HEK293 (cell line): ENCODE data around the gene ANO9.

Experiments
- CTCF ChIA-PET: fragments of 350-600 bp; formaldehyde crosslinking; extraction: SDS; loops from one replicate; lab custom pipeline; 2021; ENCODE audit warnings: antibody characterized with exemption; lab: Yijun Ruan, JAX
- POLR2A ChIA-PET: fragments of 300-600 bp; formaldehyde crosslinking; extraction: SDS; loops from one replicate; lab custom pipeline; 2020; ENCODE audit warnings: antibody characterized with exemption, inconsistent platforms; lab: Yijun Ruan, JAX
- H3K27ac ChIP-seq: fragments of 200-500 bp; sonication (Bioruptor generic); 2 replicates; pipeline ENCODE4 v1.5.1; 2014; ENCODE audit warnings: low read depth, low read length, control low read depth, inconsistent platforms; ENCODE audit errors: extremely low read depth
- H3K36me3 ChIP-seq, 2 experiments: fragments of 200-500 bp in 1 of 2; sonication (Bioruptor generic) in 1 of 2; 1 replicate in 1 of 2; 2 replicates in 1 of 2; pipeline ENCODE4 v1.5.1; 2014 to 2017; ENCODE audit warnings: inconsistent platforms in 2 of 2, low read length in 2 of 2; ENCODE audit not compliant: control insufficient read depth in 2 of 2, insufficient read depth in 1 of 2
- H3K4me1 ChIP-seq: fragments of 200-500 bp; sonication (Bioruptor generic); 2 replicates; pipeline ENCODE4 v1.5.1; 2014; ENCODE audit warnings: mild to moderate bottlenecking, low read length, inconsistent platforms; ENCODE audit not compliant: control insufficient read depth, insufficient read depth
- H3K4me3 ChIP-seq: 2 replicates; pipeline ENCODE4 v1.5.1; 2011; ENCODE audit warnings: low read depth, mild to moderate bottlenecking, control low read depth, low read length, moderate library complexity
- H3K9me3 ChIP-seq: fragments of 200-500 bp; sonication (Bioruptor generic); 2 replicates; pipeline ENCODE4 v1.5.1; 2014; ENCODE audit warnings: low read depth, low read length, inconsistent platforms; ENCODE audit not compliant: control insufficient read depth, insufficient read depth
- GLIS2 ChIP-seq: fragments of 450-650 bp; formaldehyde crosslinking; IDR thresholded peaks from 2 replicates; pipeline ENCODE4 v1.5.1; 2016; ENCODE audit warnings: missing biosample characterization, missing genetic modification characterization
- HIC1 ChIP-seq: fragments of 450-650 bp; formaldehyde crosslinking; IDR thresholded peaks from 2 replicates; pipeline ENCODE4 v1.5.1; 2016; ENCODE audit warnings: missing biosample characterization, missing genetic modification characterization
- KLF16 ChIP-seq: fragments of 450-650 bp; formaldehyde crosslinking; IDR thresholded peaks from 2 replicates; pipeline ENCODE4 v1.5.1; 2017; ENCODE audit warnings: missing biosample characterization, missing genetic modification characterization
- KLF8 ChIP-seq: fragments of 450-650 bp; formaldehyde crosslinking; IDR thresholded peaks from 2 replicates; pipeline ENCODE4 v1.5.1; 2016; ENCODE audit warnings: missing biosample characterization, missing genetic modification characterization
- SCRT2 ChIP-seq: fragments of 450-650 bp; formaldehyde crosslinking; IDR thresholded peaks from 2 replicates; pipeline ENCODE4 v1.5.1; 2016; ENCODE audit warnings: missing biosample characterization, missing genetic modification characterization
- ZBTB7A ChIP-seq: fragments of 450-650 bp; formaldehyde crosslinking; IDR thresholded peaks from 2 replicates; pipeline ENCODE4 v1.5.1; 2016; ENCODE audit warnings: low read depth, missing biosample characterization, missing genetic modification characterization
- ZNF184 ChIP-seq: fragments of 450-650 bp; IDR thresholded peaks from 2 replicates; pipeline ENCODE4 v1.5.1; 2018; ENCODE audit warnings: missing biosample characterization, mild to moderate bottlenecking, missing genetic modification characterization
- ZNF214 ChIP-seq: fragments of 450-650 bp; formaldehyde crosslinking; IDR thresholded peaks from 2 replicates; pipeline ENCODE4 v1.5.1; 2017; ENCODE audit warnings: missing biosample characterization, mild to moderate bottlenecking, missing genetic modification characterization, borderline replicate concordance
- ZNF223 ChIP-seq: fragments of 450-650 bp; formaldehyde crosslinking; IDR thresholded peaks from 2 replicates; pipeline ENCODE4 v1.5.1; 2016; ENCODE audit warnings: missing biosample characterization, missing genetic modification characterization
- ZNF274 ChIP-seq, 2 experiments: fragments of 200-500 bp in 1 of 2; fragments of 450-650 bp in 1 of 2; sonication (Bioruptor generic) in 1 of 2; formaldehyde crosslinking in 1 of 2; IDR thresholded peaks; 2 replicates each; pipeline versions ENCODE4 v1.5.1 to v1.6.1; 2014 to 2016; ENCODE audit warnings: borderline replicate concordance in 1 of 2, inconsistent platforms in 1 of 2, low read length in 1 of 2, missing biosample characterization in 1 of 2, missing genetic modification characterization in 1 of 2
- ZNF302 ChIP-seq: fragments of 450-650 bp; formaldehyde crosslinking; IDR thresholded peaks from 2 replicates; pipeline ENCODE4 v1.5.1; 2016; ENCODE audit warnings: missing biosample characterization, missing genetic modification characterization, low read depth
- ZNF404 ChIP-seq: fragments of 450-650 bp; formaldehyde crosslinking; IDR thresholded peaks from 2 replicates; pipeline ENCODE4 v1.5.1; 2017; ENCODE audit warnings: missing biosample characterization, missing genetic modification characterization
- ZNF433 ChIP-seq: fragments of 450-650 bp; formaldehyde crosslinking; IDR thresholded peaks from 2 replicates; pipeline ENCODE4 v1.5.1; 2016; ENCODE audit warnings: missing biosample characterization, missing genetic modification characterization, low read depth
- ZNF513 ChIP-seq: fragments of 450-650 bp; IDR thresholded peaks from 2 replicates; pipeline ENCODE4 v1.5.1; 2018; ENCODE audit warnings: missing biosample characterization, missing genetic modification characterization
- ZNF530 ChIP-seq: fragments of 450-650 bp; formaldehyde crosslinking; IDR thresholded peaks from 2 replicates; pipeline ENCODE4 v1.5.1; 2016; ENCODE audit warnings: low read depth, missing biosample characterization, missing genetic modification characterization
- ZNF548 ChIP-seq: fragments of 450-650 bp; formaldehyde crosslinking; IDR thresholded peaks from 2 replicates; pipeline ENCODE4 v1.5.1; 2016; ENCODE audit warnings: missing biosample characterization, missing genetic modification characterization
- ZNF571 ChIP-seq: fragments of 450-650 bp; formaldehyde crosslinking; IDR thresholded peaks from 2 replicates; pipeline ENCODE4 v1.5.0; 2017; ENCODE audit warnings: missing biosample characterization, missing genetic modification characterization
- ZNF645 ChIP-seq: fragments of 450-650 bp; formaldehyde crosslinking; IDR thresholded peaks from 2 replicates; pipeline ENCODE4; 2016; ENCODE audit warnings: missing biosample characterization, missing genetic modification characterization
- ZNF837 ChIP-seq: fragments of 450-650 bp; formaldehyde crosslinking; IDR thresholded peaks from 2 replicates; pipeline ENCODE4 v1.5.1; 2016; ENCODE audit warnings: missing biosample characterization, missing genetic modification characterization
- TF ChIP-seq, protein P1 (sequence below): fragments of 450-650 bp; formaldehyde crosslinking; IDR thresholded peaks from 2 replicates; pipeline ENCODE4 v1.5.1; 2017; ENCODE audit warnings: missing biosample characterization, missing genetic modification characterization
- TF ChIP-seq, protein P2 (sequence below): fragments of 450-650 bp; formaldehyde crosslinking; IDR thresholded peaks from 2 replicates; pipeline ENCODE4 v1.5.1; 2016; ENCODE audit warnings: missing biosample characterization, missing genetic modification characterization

ANO9 gene

GRCh38 chr11:375065-376025 lies 66.5 kb downstream of the ANO9 start:
- H3K4me1 ChIP-seq: no peaks in the 10 kb centered on the region
- H3K36me3 ChIP-seq: peaks cover 0 to 75% of the 10 kb centered on the region in 2 experiments; a peak in 1 of 3 replicates
- no peak for TF ChIP-seq ZNF571
- no peak for TF ChIP-seq ZNF837 (tag by site-specific recombination)
- TF ChIP-seq ZNF404 (tag by site-specific recombination): no peak
- TF ChIP-seq ZNF214: no peak
- TF ChIP-seq HIC1: 0 out of 2 replicates have a peak, but pooled peaks have one; percentile 35
- TF ChIP-seq GLIS2 (tag by site-specific recombination): peak; percentile 39; the same call in 1 of the 2 replicates
- no peak for TF ChIP-seq SCRT2 (tag by site-specific recombination)
- TF ChIP-seq, protein P1, sequence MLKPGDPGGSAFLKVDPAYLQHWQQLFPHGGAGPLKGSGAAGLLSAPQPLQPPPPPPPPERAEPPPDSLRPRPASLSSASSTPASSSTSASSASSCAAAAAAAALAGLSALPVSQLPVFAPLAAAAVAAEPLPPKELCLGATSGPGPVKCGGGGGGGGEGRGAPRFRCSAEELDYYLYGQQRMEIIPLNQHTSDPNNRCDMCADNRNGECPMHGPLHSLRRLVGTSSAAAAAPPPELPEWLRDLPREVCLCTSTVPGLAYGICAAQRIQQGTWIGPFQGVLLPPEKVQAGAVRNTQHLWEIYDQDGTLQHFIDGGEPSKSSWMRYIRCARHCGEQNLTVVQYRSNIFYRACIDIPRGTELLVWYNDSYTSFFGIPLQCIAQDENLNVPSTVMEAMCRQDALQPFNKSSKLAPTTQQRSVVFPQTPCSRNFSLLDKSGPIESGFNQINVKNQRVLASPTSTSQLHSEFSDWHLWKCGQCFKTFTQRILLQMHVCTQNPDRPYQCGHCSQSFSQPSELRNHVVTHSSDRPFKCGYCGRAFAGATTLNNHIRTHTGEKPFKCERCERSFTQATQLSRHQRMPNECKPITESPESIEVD (tag by site-specific recombination): no peak
- no peak for TF ChIP-seq ZNF645 (tag by site-specific recombination)
- no peak; the same call in 1 of the 2 replicates for TF ChIP-seq ZBTB7A
- no peak for TF ChIP-seq ZNF223 (tag by site-specific recombination)
- no peak for TF ChIP-seq ZNF530 (tag by site-specific recombination)
- no peak for TF ChIP-seq ZNF513
- no peak for TF ChIP-seq KLF8
- TF ChIP-seq, all 188 proteins: peak for 2
- H3K4me3 ChIP-seq: no peak overlapping the region
- H3K27ac ChIP-seq: no peak overlapping the region
- H3K9me3 ChIP-seq: no peaks in the 10 kb centered on the region
- CTCF ChIA-PET: no interaction called here
- POLR2A ChIA-PET: no interaction called here

- no peaks in the 10 kb centered on the region for H3K4me1 ChIP-seq
- no peak overlapping the region for H3K27ac ChIP-seq
- ChIA-PET CTCF (no interaction called here), POLR2A (no interaction called here)
- H3K4me3 ChIP-seq: no peak overlapping the region
- H3K9me3 ChIP-seq: no peaks in the 10 kb centered on the region
- TF ChIP-seq ZNF433: no peak
- TF ChIP-seq, protein P2, sequence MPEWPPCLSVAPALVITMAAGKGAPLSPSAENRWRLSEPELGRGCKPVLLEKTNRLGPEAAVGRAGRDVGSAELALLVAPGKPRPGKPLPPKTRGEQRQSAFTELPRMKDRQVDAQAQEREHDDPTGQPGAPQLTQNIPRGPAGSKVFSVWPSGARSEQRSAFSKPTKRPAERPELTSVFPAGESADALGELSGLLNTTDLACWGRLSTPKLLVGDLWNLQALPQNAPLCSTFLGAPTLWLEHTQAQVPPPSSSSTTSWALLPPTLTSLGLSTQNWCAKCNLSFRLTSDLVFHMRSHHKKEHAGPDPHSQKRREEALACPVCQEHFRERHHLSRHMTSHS: no peak
- TF ChIP-seq ZNF548 (tag by site-specific recombination): no peak
- TF ChIP-seq ZNF274 (IDR thresholded peaks at IDR 0.05; ENCODE audit: low read length): no peak
- TF ChIP-seq ZNF274 (tag by site-specific recombination; IDR thresholded peaks at IDR 0.05; ENCODE audit: borderline replicate concordance): no peak
- no peak for TF ChIP-seq ZNF184
- TF ChIP-seq ZNF302 (tag by site-specific recombination): no peak
- no peak for TF ChIP-seq KLF16 (tag by site-specific recombination)
- peaks cover 0 to 62% of the 10 kb centered on the region in 2 experiments; a peak in 1 of 3 replicates for H3K36me3 ChIP-seq
Observed at GRCh38 chr11:373716-374551, 67.9 kb downstream of the ANO9 start.
